TTC549 (cell line): ENCODE data around the gene PPP2R1B.

Experiments
- FAIRE-seq: peaks from 2 replicates; lab custom pipeline; 2012; peaks lifted over from hg19 to GRCh38; lab: Jason Lieb, UNC

Gene PPP2R1B

GRCh38 chr11:111748035-111748804 lies 18.0 kb downstream of the PPP2R1B start:
- FAIRE-seq = no peak

DNA sequence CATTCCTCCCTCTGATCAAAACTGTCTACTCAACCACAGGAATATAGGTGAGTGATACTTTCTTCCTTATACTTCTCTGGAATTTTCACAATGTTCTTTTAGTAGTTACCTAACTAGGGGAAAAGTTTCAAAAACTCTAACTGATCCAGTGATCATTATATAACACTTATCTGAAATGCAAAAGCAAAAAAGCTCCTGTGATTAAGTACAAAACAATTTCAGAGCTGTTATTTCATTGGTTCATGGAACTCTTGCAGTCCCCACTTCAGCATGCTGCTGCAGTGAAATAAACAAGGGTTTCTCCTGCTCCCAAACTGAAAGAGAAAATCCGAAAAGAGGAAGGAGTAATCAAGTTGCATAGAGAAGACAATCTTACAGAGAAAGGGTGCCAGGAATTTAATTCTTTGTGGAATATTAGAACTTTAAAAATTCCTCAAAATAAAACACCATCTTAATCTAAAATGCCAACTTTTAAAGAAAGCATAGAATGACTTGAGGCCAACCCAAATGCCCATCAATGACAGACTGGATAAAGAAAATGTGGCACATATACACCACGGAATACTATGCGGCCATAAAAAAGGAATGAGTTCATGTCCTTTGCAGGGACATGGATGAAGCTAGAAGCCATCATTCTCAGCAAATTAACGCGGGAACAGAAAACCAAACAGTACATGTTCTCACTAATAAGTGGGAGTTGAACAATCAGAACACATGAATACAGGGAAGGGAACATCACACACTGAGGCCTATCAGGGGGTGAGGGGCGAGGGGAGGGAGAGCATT lies 20.3 kb downstream of the PPP2R1B start:
- FAIRE-seq = no peak

- no peak for FAIRE-seq
Measured at GRCh38 chr11:111743700-111744099, 22.5 kb downstream of the PPP2R1B start.

DNA sequence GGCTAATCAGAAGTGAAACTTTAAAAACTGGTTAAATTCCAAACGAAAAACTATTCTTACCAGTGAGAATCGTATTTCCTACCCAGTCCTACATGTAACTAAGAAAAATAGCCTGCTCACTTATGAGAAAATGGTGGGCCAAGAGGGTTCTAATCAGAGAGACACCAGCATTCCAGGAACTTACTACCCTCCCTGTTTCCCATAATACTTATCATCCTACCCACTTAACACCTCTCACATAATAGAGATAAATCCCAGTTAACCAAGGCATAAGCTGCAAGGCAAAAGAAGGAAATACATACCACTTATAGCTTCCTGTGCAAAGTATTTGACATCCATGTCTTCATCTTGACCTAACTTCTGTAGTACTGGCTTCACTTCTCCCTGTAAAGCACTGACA lies 24.4 kb downstream of the PPP2R1B start:
- no peak for FAIRE-seq

GRCh38 chr11:111739299-111739698 lies 26.9 kb downstream of the PPP2R1B start:
- no peak for FAIRE-seq

DNA sequence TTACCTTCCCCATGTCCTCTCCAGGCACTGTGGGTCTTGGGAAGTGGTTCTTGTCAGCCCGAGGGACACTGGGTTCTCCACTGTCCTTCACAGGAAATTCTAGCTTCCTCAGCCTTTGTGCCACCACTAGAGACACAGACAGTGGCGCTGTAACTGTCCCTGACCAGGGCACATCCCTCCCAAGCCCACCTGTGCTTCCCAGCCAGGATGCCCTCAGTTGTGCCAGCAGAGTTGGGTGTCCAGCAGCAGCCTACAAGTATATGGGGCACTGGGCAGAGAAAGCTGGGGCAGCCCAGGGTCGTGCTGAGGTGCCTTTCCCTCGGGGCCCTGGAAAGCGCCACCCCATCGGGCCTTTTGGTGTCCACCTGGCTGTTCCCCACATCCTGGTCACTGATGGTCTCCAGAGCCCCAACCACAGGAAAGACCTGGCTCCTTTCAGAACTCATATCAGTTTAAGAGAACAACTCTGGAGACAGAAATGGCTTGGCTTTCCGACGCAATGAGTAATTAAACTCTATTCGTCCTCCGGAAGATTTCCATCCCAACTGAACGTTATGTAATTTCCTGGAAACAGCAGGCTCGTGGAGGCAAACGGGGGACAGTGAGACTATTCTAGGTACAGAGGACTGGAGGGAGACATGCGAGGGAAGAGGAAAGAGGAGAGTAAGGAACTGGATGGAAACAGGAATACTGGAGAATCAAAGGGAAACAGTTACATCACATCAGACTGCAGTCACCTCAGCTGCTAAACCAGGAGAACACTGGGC lies 28.6 kb downstream of the PPP2R1B start:
- no peak for FAIRE-seq

DNA sequence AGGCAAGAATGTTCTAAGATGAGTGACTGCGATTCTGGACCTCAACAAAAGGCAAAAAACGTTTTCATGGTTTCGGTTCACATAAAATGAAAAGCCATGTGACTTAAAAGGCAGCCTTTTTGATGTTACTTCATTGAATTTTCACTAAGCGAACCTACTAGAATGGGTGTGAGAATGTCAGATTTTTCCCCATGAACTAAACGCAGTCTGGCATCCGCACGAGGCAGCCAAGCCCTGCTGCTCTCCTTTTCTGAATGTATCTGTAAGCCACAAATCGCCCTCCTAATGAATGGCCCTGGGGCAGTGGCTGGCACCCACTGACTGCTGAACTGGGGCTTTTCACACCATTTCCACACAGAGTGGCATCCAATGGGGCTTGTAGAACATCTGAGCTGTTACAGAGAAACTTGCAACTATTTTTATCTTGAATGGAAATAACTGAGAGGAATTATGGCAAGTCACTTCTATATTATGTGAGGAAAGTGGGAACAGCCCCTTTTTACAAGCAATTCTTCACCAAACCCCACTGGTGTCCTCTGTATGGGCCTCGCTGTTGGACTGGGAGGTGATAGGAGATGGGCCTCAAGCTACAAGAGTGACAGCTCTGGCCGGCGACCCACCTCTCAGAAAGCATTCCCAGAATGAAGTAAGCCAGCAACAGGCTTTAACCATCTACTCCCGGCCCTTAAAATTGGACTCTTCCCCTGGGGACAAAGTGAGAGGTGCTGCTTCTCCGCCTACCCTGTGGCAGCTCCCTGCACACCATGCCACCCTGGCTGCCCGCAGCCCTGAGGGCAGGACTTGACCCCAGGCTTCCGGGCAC lies 29.4 kb downstream of the PPP2R1B start:
- no peak for FAIRE-seq

DNA sequence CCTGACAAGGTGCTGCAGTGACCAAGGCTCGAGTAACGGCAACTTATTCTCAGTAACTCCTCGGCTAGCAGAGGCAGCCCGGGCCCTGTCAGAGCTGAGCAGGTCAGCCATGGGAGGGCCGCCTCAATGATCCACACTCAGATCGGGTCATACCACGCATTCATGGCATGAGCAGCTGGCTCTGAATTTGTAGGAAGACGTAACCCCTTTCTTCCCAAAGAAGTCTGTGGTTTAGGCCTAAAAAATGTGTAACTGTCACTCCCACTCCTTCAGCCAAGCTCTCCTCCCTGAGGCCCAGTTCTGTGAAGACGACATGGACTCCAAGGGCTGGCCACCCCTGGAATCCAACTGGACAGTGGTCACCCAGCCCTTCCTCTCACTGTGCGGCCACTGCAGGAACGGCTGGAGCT lies 30.0 kb downstream of the PPP2R1B start:
- no peak for FAIRE-seq

- FAIRE-seq = no peak
Measured at GRCh38 chr11:111735262-111736116, 30.7 kb downstream of the PPP2R1B start.

DNA sequence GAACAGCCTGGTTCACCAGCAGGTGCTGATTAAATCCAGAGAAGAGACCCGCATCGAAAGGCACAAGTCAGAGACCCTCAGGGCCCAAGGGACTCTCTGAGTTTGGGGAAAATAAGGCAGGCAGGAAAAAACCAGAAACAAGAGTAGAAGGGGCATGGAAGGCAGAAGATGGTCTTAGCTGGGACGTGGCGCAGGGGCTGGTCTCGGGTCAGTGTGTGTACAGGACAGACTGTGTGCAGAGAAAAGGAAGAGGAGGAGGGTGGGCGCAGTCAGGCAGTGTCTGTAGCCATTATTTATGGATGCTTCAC lies 31.3 kb downstream of the PPP2R1B start:
- no peak for FAIRE-seq

DNA sequence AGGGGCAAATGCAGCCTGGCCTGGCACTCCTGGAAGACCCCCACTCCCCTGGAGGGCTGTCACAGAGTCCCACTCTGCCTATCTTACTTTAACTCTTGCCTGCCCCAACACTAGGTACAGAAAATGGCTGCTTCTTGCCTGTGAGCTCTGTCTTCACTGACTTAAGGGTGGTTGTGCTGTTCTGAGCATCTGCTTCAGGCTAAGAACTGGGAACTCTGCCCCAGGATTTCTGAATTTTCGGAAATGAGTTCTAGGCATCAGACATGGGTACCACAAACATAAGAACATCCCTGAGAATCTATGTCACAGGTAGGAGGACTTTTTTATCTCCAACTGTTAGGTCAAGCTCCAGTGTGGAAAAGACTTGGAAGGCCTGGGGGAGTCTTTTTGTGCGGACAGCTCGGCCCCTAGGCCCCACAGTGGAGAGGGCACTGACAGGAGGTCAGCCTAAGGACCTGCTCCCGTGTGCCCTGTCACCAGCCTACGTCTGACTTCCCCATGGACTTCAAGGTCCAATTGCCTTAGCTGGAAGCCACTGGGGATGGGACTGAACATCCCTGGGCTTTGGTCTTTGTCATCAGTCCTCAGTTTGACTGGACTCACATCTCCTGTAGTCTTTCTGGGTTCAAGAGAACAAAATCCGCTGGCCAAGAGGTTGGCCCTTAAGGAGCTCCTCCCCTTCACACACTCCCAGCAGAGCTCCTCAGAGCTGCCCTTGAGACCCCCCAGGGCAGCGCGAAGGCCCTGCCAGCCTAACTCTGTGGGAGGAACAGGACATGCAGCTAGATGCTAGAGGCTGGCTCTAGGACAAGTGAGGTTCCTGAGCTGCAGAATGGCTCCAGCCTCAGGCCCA lies 31.9 kb downstream of the PPP2R1B start:
- FAIRE-seq = no peak

DNA sequence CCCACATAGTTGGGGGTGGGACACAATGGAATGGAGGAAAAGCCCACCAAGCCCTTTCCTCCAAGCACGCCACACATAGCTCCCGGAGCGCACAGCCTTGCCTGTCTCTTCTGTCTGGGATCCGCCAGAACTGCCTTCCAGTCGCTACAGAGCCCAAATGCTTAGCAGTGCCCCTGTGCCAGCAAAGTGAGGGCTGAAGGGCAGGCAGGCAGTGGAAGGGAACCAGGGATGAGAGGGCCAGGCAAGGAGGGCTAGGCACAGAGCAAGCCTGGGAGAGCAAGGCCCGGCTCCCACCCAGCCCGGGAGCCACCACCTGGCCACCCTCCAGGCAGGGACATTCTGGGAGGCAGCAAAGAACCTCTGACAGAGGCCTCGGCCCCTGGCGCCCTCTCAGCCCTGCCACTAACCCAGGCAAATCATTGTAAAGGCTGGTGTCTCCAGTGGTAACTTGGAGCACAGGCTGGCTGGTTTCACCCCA lies 32.5 kb downstream of the PPP2R1B start:
- no peak for FAIRE-seq

- FAIRE-seq = no peak
Measured at GRCh38 chr11:111733016-111733415, 33.2 kb downstream of the PPP2R1B start.

GRCh38 chr11:111731821-111732220 lies 34.4 kb downstream of the PPP2R1B start:
- FAIRE-seq = no peak

GRCh38 chr11:111730871-111731591 lies 35.2 kb downstream of the PPP2R1B start:
- no peak for FAIRE-seq

DNA sequence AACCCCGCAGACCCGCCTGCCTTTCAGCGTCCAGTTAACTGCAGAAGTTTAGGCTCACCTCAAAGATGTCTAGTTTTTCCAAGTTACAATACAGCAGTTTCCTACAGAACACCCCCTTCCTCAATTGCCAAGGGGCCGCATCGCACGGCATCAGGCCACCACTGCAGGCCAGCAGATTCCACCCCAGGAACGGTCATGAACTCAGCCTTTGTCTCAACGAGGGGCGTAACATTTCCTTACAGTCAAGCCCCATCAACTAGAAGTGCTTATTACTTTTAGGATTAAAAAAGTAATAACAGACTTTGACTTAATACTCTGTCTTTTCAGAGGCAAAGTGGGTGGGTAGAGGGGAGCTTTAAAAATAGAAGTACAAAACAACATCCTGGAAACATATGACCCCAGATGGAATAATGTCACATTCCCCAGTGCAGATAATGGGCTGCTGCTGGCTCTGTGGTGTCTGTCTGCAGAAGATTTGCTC lies 36.3 kb downstream of the PPP2R1B start:
- FAIRE-seq = no peak

- no peak for FAIRE-seq
Measured at GRCh38 chr11:111729071-111729830, 36.9 kb downstream of the PPP2R1B start.

DNA sequence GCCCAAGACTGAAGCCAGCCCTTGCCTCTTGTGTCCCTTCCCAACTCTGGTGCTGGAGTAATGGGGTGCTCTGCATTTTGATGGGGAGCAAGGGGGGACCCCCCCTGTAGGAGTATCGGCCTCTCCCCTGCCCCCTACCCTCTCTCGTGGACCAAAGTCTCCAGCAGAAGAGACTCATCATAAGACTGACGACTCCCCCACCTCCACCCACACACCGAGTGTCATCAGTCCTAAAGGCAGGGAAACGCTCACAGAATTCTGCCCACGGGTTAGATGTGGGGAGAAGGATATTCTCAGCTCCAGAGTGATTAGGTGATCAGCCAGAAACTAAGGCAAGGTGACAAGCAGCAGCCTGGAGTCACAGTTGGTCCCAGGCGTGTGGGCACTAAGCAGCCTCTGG lies 38.8 kb downstream of the PPP2R1B start:
- FAIRE-seq = no peak

GRCh38 chr11:111726301-111726713 lies 39.9 kb downstream of the PPP2R1B start:
- FAIRE-seq = no peak
